Lung (tissue), 12 donors: ENCODE measurements around the gene DGKD. TPM values are rescaled to one million over a fixed set of nuclear protein-coding genes. Genes with fewer than 3 reads are reported as not detected.

ENCODE experiments used
- ATAC-seq: fragments of 200-7000 bp; cut with Tn5 transposase; one replicate; pipeline ENCODE4 v1.9.1; 2020; ENCODE audit warnings: moderate number of reproducible peaks; ENCODE audit not compliant: insufficient read depth, low FRiP score
- DNase-seq, 3 donors: peaks; one replicate each; pipeline ENCODE4 v3.0.0-alpha.2; 2013 to 2017
- H3K27ac ChIP-seq, 2 donors: one replicate each; pipeline ENCODE4 v1.5.1; 2013; ENCODE audit warnings: mild to moderate bottlenecking in 2 of 2, moderate library complexity in 2 of 2, control low read depth in 1 of 2, inconsistent platforms in 1 of 2, low read depth in 1 of 2, low read length in 1 of 2
- H3K27me3 ChIP-seq, 3 donors: one replicate each; pipeline ENCODE4 v1.5.1; 2013; ENCODE audit warnings: low read length in 2 of 3; ENCODE audit not compliant: control insufficient read depth in 3 of 3, insufficient read depth in 3 of 3
- H3K36me3 ChIP-seq, 4 donors: one replicate each; pipeline ENCODE4 v1.5.1; 2013; ENCODE audit warnings: low read length in 4 of 4, mild to moderate bottlenecking in 1 of 4, moderate library complexity in 1 of 4; ENCODE audit not compliant: control insufficient read depth in 4 of 4, insufficient read depth in 4 of 4
- H3K4me1 ChIP-seq, 5 donors: one replicate each; pipeline ENCODE4 v1.5.1; 2013; ENCODE audit warnings: low read length in 5 of 5, mild to moderate bottlenecking in 2 of 5, moderate library complexity in 1 of 5; ENCODE audit not compliant: control insufficient read depth in 5 of 5, insufficient read depth in 5 of 5
- H3K4me3 ChIP-seq: one replicate; pipeline ENCODE4 v1.5.1; 2013; ENCODE audit warnings: mild to moderate bottlenecking, control low read depth, moderate library complexity
- H3K9ac ChIP-seq, 2 donors: one replicate each; pipeline ENCODE4 v1.5.1; 2013; ENCODE audit warnings: low read length in 2 of 2, control low read depth in 1 of 2; ENCODE audit not compliant: insufficient read depth in 1 of 2
- H3K9me3 ChIP-seq, 4 donors: one replicate each; pipeline ENCODE4 v1.5.1; 2013; ENCODE audit warnings: low read length in 3 of 4, mild to moderate bottlenecking in 1 of 4, moderate library complexity in 1 of 4; ENCODE audit not compliant: control insufficient read depth in 4 of 4, insufficient read depth in 3 of 4
- WGBS, 2 donors: extraction: QIAGEN DNeasy Blood & Tissue Kit; methylation state at CpG; one replicate each; pipeline ENCODE4 v1.1.7; 2013; 5-methylcytosine and 5-hydroxymethylcytosine counted together
- polyA plus RNA-seq, 2 donors: library from polyadenylated mRNA; stranded (reverse); fragments of 200-250 nt; gene quantifications; one replicate each; pipeline ENCODE4 v1.2.1, GENCODE V29; 2013
- total RNA-seq, 2 donors: library from RNA; depleted of rRNA in 1 of 2; stranded (reverse); fragments of >200 nt in 1 of 2; gene quantifications; one replicate each; pipeline ENCODE4 v1.2.1, GENCODE V29; 2014 to 2021
- TF ChIP-seq, protein P1 (sequence below): IDR thresholded peaks from 2 replicates; pipeline ENCODE4 v1.5.1; 2012; ENCODE audit warnings: mild to moderate bottlenecking; ENCODE audit errors: control extremely low read depth, extremely low read depth
- donor health status: control.
- donor health status: control.
- donor health status: Bipolar disorder and iron deficiency.
- donor health status: healthy.
- donor health status: DM: yes; HTN: yes; CAD: no.

DGKD gene
- total and polyA plus RNA-seq, 4 donors = 30.3 to 77.4 (median 44.0) TPM

DNA sequence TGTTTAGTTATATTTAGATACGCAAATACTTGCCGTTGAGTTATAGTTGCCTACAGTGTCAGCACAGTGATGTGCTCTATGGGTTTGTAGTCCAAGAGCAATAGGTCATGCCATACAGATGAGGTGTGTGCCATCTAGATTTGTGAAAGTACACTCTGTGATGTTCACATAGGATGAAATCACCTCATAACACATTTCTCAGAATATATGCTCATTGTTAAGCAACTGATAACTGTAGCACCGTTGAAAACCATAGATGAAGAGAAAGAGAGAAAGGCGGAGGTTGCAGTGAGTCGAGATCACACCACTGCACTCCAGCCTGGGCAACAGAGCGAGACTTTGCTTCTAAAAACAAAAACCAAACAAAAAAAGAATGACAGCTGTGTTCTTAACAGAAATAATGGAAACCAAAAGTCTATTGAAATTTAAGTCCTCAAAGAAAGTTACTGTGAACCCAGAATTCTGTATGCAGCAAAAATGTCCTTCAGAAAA is 9.5 kb downstream of the DGKD start:
- Histone ChIP-seq H3K9me3 (peaks cover 0 to 2% (median 0%) of the 10 kb centered on the region in 4 donors), H3K4me1 (no peaks in the 10 kb centered on the region), H3K27ac (no peak overlapping the region), H3K36me3 (peaks cover 0 to 6% (median 2%) of the 10 kb centered on the region in 4 donors), H3K4me3 (no peak overlapping the region), H3K27me3 (no peaks in the 10 kb centered on the region), H3K9ac (no peak overlapping the region)
- ATAC-seq (no peak), DNase-seq (no peak)
- TF ChIP-seq, protein P1, sequence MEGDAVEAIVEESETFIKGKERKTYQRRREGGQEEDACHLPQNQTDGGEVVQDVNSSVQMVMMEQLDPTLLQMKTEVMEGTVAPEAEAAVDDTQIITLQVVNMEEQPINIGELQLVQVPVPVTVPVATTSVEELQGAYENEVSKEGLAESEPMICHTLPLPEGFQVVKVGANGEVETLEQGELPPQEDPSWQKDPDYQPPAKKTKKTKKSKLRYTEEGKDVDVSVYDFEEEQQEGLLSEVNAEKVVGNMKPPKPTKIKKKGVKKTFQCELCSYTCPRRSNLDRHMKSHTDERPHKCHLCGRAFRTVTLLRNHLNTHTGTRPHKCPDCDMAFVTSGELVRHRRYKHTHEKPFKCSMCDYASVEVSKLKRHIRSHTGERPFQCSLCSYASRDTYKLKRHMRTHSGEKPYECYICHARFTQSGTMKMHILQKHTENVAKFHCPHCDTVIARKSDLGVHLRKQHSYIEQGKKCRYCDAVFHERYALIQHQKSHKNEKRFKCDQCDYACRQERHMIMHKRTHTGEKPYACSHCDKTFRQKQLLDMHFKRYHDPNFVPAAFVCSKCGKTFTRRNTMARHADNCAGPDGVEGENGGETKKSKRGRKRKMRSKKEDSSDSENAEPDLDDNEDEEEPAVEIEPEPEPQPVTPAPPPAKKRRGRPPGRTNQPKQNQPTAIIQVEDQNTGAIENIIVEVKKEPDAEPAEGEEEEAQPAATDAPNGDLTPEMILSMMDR = no peak
- WGBS, 2 donors = 95 to 97% methylated on average over 6 of the region's 6 CpGs

DNA sequence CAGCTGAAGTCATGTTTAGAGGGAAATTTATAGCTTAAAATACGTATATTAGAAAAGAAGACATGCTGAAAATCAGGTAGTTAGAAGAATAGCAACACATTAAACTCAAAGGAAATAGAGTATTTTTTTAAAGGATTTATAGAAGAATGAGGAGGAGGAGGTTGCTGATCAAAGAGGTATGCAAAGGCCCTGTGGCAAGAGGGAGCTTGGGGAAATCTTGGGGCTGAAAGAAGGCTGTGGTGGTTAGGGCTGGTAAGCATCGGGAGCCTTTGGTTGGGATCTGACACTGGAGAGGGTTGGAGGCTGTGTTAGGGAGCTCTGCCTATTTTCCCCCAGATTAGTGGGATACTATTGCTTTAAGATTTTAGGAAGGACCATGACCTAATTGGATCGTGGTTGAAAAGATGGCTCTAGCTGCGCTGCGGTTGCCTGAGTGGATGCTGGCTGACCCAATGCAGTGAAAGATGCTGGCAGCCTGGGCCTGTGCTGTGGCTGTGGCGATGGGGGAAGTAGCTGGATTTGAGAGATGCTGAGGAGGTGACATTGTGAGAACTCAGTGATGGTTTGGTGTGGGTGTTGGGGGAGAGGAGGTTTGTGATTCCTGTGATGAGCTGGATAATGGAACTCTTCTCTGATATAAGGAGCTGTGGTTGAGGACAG is 11.7 kb downstream of the DGKD start:
- no peak for ATAC-seq
- no peak for DNase-seq
- Histone ChIP-seq H3K27ac (no peak overlapping the region), H3K9me3 (peaks cover 0 to 2% (median 0%) of the 10 kb centered on the region in 4 donors), H3K27me3 (no peaks in the 10 kb centered on the region), H3K4me1 (no peaks in the 10 kb centered on the region), H3K4me3 (no peak overlapping the region), H3K9ac (no peak overlapping the region), H3K36me3 (peaks cover 0 to 6% (median 2%) of the 10 kb centered on the region in 4 donors)
- 76 to 91% methylated on average over 6 of the region's 6 CpGs for WGBS, 2 donors
- TF ChIP-seq, protein P1 = no peak

- no peak overlapping the region for H3K4me3 ChIP-seq
- no peak for ATAC-seq
- no peaks in the 10 kb centered on the region for H3K27me3 ChIP-seq
- TF ChIP-seq, protein P1 = no peak
- 42 to 70% methylated on average over 3 of the region's 3 CpGs for WGBS, 2 donors
- H3K36me3 ChIP-seq = peaks cover 0 to 6% (median 2%) of the 10 kb centered on the region in 4 donors
- H3K27ac ChIP-seq = no peak overlapping the region
- no peak for DNase-seq
- peaks cover 0 to 2% (median 0%) of the 10 kb centered on the region in 4 donors for H3K9me3 ChIP-seq
- H3K9ac ChIP-seq = no peak overlapping the region
- no peaks in the 10 kb centered on the region for H3K4me1 ChIP-seq
These were observed 13.3 kb downstream of the DGKD start for GRCh38 chr2:233367586-233367985.

DNA sequence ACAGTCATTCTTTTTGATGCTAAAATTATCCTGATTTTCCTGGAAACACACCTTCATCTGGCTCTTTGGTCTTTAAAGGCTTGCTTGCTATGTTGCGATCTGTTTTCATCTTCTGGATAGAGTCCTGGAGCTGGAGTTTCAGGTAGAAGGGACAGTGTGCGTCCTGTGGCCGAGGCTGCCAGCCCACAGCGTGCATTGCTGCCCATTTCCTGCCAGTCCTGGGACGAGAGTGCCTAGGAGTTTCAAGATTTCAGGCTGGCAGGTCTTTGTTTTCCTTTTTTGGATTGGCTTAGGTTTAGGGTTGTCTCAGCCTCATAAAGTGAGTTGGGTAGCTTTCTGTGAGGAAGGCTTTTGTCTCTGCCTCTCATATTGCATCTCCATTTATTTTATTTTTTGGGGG is 14.5 kb downstream of the DGKD start:
- peaks cover 0 to 2% (median 0%) of the 10 kb centered on the region in 4 donors for H3K9me3 ChIP-seq
- H3K36me3 ChIP-seq = peaks cover 0 to 1% (median under 1%) of the 10 kb centered on the region in 4 donors
- WGBS, 2 donors = 55 to 58% methylated on average over 5 of the region's 5 CpGs
- no peak overlapping the region for H3K27ac ChIP-seq
- DNase-seq (no peak), ATAC-seq (no peak)
- TF ChIP-seq, protein P1 = no peak
- no peak overlapping the region for H3K4me3 ChIP-seq
- H3K9ac ChIP-seq = no peak overlapping the region
- no peaks in the 10 kb centered on the region for H3K27me3 ChIP-seq
- H3K4me1 ChIP-seq = peaks cover 0 to 2% (median 0%) of the 10 kb centered on the region in 5 donors
